OCI-LY3 (cell line): ENCODE measurements around the gene PEX11B.

Experiments
- CTCF ChIP-seq: fragments of 200-600, 300-600 bp; sonication (generic); IDR thresholded peaks from 2 replicates; pipeline ENCODE4 v1.5.1; 2014; ENCODE audit warnings: antibody characterized with exemption, low read length, low read depth
- EZH2phosphoT487 ChIP-seq: fragments of 200-600 bp; shearing (Covaris generic); IDR thresholded peaks from 2 replicates; pipeline ENCODE4 v1.6.1; 2018; ENCODE audit warnings: antibody characterized with exemption, mixed run types, low read depth

- no peak for TF ChIP-seq CTCF
- TF ChIP-seq EZH2phosphoT487, result no peak
These were observed 42.5 kb upstream of the PEX11B start for GRCh38 chr1:145961109-145961424.
